ENCODE results near the gene UHRF1. TPM values are rescaled to one million over a fixed set of nuclear protein-coding genes. Genes with fewer than 3 reads are reported as not detected.

Gene UHRF1
- total RNA-seq, 1 donor from 2014 or later = 0.90 TPM

DNA sequence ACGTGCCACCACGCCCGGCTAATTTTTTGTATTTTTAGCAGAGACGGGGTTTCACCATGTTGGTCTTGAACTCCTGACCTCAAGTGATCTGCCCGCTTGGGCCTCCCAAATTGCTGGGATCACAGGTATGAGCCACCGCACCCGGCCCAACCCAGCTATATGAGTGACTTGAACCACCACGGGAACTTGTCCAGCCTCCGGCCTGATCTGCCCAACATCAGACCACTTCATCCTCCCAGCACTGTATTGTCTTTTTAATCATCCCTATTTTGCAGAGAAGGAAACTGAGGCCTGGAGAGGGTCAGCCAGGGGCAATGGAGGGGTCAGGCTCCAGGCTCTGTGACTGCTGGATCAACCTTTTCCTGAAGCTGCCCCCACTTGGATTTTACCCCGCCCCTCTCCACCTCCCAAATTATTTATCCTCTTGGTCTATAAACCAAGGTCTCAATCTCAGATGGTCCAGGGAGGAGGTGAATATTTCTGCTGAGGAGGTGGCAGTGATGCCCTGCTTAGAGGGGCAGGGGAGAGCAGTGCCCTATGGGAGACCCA lies 40.9 kb upstream of the UHRF1 start:
- ATAC-seq = no peak
- peak overlapping the region; percentile 87 for H3K4me3 ChIP-seq
- DNase-seq = no peak

GRCh38 chr19:4870025-4870700 lies 39.1 kb upstream of the UHRF1 start:
- no peaks in the 10 kb centered on the region for H3K27me3 ChIP-seq
- ATAC-seq (peak; percentile 64), DNase-seq (peak; percentile 73)
- H3K4me1 ChIP-seq = peaks cover 9% of the 10 kb centered on the region
- TF ChIP-seq, protein P1, sequence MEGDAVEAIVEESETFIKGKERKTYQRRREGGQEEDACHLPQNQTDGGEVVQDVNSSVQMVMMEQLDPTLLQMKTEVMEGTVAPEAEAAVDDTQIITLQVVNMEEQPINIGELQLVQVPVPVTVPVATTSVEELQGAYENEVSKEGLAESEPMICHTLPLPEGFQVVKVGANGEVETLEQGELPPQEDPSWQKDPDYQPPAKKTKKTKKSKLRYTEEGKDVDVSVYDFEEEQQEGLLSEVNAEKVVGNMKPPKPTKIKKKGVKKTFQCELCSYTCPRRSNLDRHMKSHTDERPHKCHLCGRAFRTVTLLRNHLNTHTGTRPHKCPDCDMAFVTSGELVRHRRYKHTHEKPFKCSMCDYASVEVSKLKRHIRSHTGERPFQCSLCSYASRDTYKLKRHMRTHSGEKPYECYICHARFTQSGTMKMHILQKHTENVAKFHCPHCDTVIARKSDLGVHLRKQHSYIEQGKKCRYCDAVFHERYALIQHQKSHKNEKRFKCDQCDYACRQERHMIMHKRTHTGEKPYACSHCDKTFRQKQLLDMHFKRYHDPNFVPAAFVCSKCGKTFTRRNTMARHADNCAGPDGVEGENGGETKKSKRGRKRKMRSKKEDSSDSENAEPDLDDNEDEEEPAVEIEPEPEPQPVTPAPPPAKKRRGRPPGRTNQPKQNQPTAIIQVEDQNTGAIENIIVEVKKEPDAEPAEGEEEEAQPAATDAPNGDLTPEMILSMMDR (IDR thresholded peaks at IDR 0.05) = no peak
- H3K36me3 ChIP-seq = no peaks in the 10 kb centered on the region
- H3K27ac ChIP-seq = no peak overlapping the region
- intact Hi-C loops (cut with DNase I) = loop anchor here (5.0 kb wide), 1 partner anchor 162 kb away; no protein-coding TSS in a partner anchor
- no peak overlapping the region for H3K4me3 ChIP-seq
- H3K9me3 ChIP-seq = no peaks in the 10 kb centered on the region

More for the DNA sequence above, 40.9 kb upstream of the UHRF1 start:
- Histone ChIP-seq H3K27ac (peak overlapping the region; percentile 86), H3K4me1 (peaks cover 9% of the 10 kb centered on the region), H3K9me3 (no peaks in the 10 kb centered on the region), H3K36me3 (no peaks in the 10 kb centered on the region), H3K27me3 (no peaks in the 10 kb centered on the region)
- intact Hi-C loops (cut with DNase I) = no loop called here
- TF ChIP-seq, protein P1 (IDR thresholded peaks at IDR 0.05) = no peak

DNA sequence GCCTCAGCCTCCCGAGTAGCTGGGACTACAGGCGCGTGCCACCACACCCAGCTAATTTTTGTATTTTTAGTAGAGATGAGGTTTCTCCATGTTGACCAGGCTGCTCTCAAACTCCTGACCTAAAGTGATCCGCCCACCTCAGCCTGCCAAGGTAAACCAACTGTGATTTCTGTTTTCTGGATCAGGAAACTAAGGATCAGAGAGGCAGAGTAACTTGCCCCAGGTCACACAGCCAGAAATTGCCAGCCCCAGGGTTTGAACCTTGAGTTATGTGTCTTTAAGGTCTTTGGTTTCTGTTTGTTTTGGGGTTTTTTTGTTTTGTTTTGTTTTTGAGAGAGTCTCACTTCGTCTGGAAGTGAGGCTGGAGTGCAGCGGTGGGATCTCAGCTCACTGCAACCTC lies 37.6 kb upstream of the UHRF1 start:
- ATAC-seq (no peak), DNase-seq (no peak)
- no peak overlapping the region for H3K27ac ChIP-seq
- no peaks in the 10 kb centered on the region for H3K9me3 ChIP-seq
- H3K4me3 ChIP-seq = no peak overlapping the region
- TF ChIP-seq, protein P1 (IDR thresholded peaks at IDR 0.05) = no peak
- H3K4me1 ChIP-seq = peaks cover 3% of the 10 kb centered on the region
- intact Hi-C loops (cut with DNase I) = loop anchor here (5.0 kb wide), 1 partner anchor 161 kb away; no protein-coding TSS in a partner anchor
- H3K27me3 ChIP-seq = no peaks in the 10 kb centered on the region
- no peaks in the 10 kb centered on the region for H3K36me3 ChIP-seq

- H3K36me3 ChIP-seq = no peaks in the 10 kb centered on the region
- H3K4me1 ChIP-seq = no peaks in the 10 kb centered on the region
- no peak overlapping the region for H3K27ac ChIP-seq
- TF ChIP-seq, protein P1 (IDR thresholded peaks at IDR 0.05) = no peak
- DNase-seq = no peak
- intact Hi-C loops (cut with DNase I) = loop anchor here (5.0 kb wide), 1 partner anchor 158 kb away; no protein-coding TSS in a partner anchor
- H3K4me3 ChIP-seq = no peak overlapping the region
- no peaks in the 10 kb centered on the region for H3K9me3 ChIP-seq
- ATAC-seq = no peak
- H3K27me3 ChIP-seq = peaks cover 13% of the 10 kb centered on the region
Measured at GRCh38 chr19:4873930-4874329, 35.4 kb upstream of the UHRF1 start.

DNA sequence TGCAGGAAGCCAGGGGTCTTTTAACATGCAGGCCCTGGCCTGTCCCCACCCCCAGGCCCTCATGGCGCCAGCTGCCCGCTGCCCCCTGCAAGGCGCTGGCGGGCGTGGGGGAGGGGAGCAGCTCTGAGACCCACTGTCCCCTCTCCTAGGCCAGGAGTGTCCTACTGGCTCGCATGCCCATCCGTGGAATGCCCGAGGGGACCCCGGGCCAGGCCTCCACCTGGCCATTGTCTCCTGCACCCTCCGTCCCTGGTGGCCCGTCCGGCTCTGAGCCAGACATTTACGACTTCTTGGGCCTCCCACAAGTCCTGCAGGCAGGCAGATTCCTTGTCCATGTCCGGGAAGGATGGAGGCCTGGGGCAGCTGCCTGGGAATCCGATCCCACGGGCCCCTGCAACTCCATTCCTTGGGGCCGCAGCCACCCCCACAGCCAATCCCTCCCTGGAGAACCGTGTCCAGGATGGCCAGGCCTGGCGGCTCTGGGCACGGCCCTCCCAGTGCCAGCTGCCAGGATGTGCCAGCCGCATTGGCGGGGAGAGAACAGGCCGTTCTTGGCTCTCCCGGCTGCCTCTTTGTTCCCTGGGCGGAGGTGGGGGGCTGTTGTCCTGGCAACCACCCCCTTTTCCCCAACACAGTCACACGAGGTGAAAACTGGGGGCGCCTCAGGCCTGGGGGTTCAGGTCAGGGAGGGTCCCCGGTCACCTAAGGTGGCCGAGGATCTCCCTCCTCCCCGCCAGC lies 31.4 kb upstream of the UHRF1 start:
- ATAC-seq = peak; percentile 24
- Histone ChIP-seq H3K36me3 (no peaks in the 10 kb centered on the region), H3K4me1 (no peaks in the 10 kb centered on the region), H3K4me3 (no peak overlapping the region), H3K9me3 (no peaks in the 10 kb centered on the region), H3K27me3 (peaks cover 13% of the 10 kb centered on the region), H3K27ac (no peak overlapping the region)
- TF ChIP-seq, protein P1 (IDR thresholded peaks at IDR 0.05) = no peak
- intact Hi-C loops (cut with DNase I) = no loop called here
- no peak for DNase-seq

All from upper lobe of right lung (tissue), 1 donor.